Body of pancreas (tissue), 4 donors: ENCODE measurements around the gene ABCC6. TPM values are rescaled to one million over a fixed set of nuclear protein-coding genes. Genes with fewer than 3 reads are reported as not detected.
"Not testable (repeated sequence)": the region's sequence is repeated elsewhere in the genome, so short reads cannot be mapped to it uniquely, and the experiment has no call there.

Experiments
- ATAC-seq: fragments of 150-250 bp; one replicate; pipeline ENCODE4 v1.9.1; 2016
- DNase-seq, 4 donors: peaks; one replicate each; pipeline ENCODE4 v3.0.0-alpha.2; 2019
- H3K27ac ChIP-seq, 4 donors: fragments of 200-600 bp; sonication (generic); 1 replicate in 3 of 4; 2 replicates in 1 of 4; pipeline versions ENCODE4 v1.5.1 to v1.6.1; 2016 to 2019; ENCODE audit warnings: mild to moderate bottlenecking in 1 of 4, mixed read lengths in 1 of 4, moderate library complexity in 1 of 4
- H3K27me3 ChIP-seq, 2 donors: fragments of 200-600 bp; sonication (generic); one replicate each; pipeline ENCODE4 v1.6.0; 2016; ENCODE audit warnings: mild to moderate bottlenecking in 1 of 2
- H3K36me3 ChIP-seq, 2 donors: fragments of 200-600 bp; sonication (generic); replicated peaks in 1 of 2; 2 replicates each; pipeline ENCODE4 v1.5.1; 2016; ENCODE audit warnings: low read depth in 2 of 2; ENCODE audit not compliant: insufficient read depth in 1 of 2
- H3K4me1 ChIP-seq: fragments of 200-600 bp; sonication (generic); one replicate; pipeline ENCODE4 v1.6.0; 2016
- H3K4me3 ChIP-seq, 2 donors: fragments of 200-600 bp; sonication (generic); 1 replicate in 1 of 2; 2 replicates in 1 of 2; pipeline ENCODE4 v1.5.1; 2016 to 2019
- H3K9me3 ChIP-seq, 3 donors: fragments of 200-600 bp; sonication (generic); 1 replicate in 2 of 3; 2 replicates in 1 of 3; pipeline ENCODE4 v1.5.1; 2016
- POLR2A ChIP-seq, 3 donors: fragments of 450-650 bp; IDR thresholded peaks; one replicate each; pipeline ENCODE4 v1.6.1; 2016; ENCODE audit warnings: antibody characterized with exemption in 3 of 3, mild to moderate bottlenecking in 2 of 3
- WGBS, 2 donors: methylation state at CpG; one replicate each; pipeline ENCODE4 v1.1.5; 2017; 5-methylcytosine and 5-hydroxymethylcytosine counted together
- intact Hi-C: fragments of 100-400 bp; cut with DNase I; formaldehyde crosslinking; loops from one replicate; pipeline ENCODE4 v1.15.1; 2023
- total RNA-seq, 2 donors: library from RNA; depleted of rRNA; stranded (reverse); fragments of >200 nt; gene quantifications; one replicate each; pipeline ENCODE4 v1.1.0, GENCODE V29; 2016
- TF ChIP-seq, protein P1 (sequence below), 7 experiments: fragments of 450-650 bp in 4 of 7; fragments of 200-600 bp in 3 of 7; sonication (generic) in 3 of 7; IDR thresholded peaks; one replicate each; pipeline ENCODE4 v1.5.1; 2016 to 2019; ENCODE audit warnings: antibody characterized with exemption in 7 of 7

Gene ABCC6
- total RNA-seq, 2 donors from 2014 or later, result 19.4 to 45.1 TPM

- DNase-seq (no peak), ATAC-seq (no peak)
- no peaks in the 10 kb centered on the region for H3K27me3 ChIP-seq
- TF ChIP-seq, protein P1, sequence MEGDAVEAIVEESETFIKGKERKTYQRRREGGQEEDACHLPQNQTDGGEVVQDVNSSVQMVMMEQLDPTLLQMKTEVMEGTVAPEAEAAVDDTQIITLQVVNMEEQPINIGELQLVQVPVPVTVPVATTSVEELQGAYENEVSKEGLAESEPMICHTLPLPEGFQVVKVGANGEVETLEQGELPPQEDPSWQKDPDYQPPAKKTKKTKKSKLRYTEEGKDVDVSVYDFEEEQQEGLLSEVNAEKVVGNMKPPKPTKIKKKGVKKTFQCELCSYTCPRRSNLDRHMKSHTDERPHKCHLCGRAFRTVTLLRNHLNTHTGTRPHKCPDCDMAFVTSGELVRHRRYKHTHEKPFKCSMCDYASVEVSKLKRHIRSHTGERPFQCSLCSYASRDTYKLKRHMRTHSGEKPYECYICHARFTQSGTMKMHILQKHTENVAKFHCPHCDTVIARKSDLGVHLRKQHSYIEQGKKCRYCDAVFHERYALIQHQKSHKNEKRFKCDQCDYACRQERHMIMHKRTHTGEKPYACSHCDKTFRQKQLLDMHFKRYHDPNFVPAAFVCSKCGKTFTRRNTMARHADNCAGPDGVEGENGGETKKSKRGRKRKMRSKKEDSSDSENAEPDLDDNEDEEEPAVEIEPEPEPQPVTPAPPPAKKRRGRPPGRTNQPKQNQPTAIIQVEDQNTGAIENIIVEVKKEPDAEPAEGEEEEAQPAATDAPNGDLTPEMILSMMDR (IDR thresholded peaks at IDR 0.05), result no peak
- no peak for TF ChIP-seq POLR2A (IDR thresholded peaks at IDR 0.05)
- no peak overlapping the region for H3K4me3 ChIP-seq
- no peaks in the 10 kb centered on the region for H3K4me1 ChIP-seq
- H3K27ac ChIP-seq, result no peak overlapping the region
- intact Hi-C loops, result loop anchor here (10.0 kb wide), 1 partner anchor 431 kb away; no protein-coding TSS in a partner anchor
- H3K36me3 ChIP-seq, result peaks cover 0 to 2% of the 10 kb centered on the region in 2 donors
- 86 to 88% methylated on average over 3 of the region's 3 CpGs for WGBS, 2 donors
- H3K9me3 ChIP-seq, result no peaks in the 10 kb centered on the region
Measured at GRCh38 chr16:16196099-16196498, 27.2 kb downstream of the ABCC6 start.

DNA sequence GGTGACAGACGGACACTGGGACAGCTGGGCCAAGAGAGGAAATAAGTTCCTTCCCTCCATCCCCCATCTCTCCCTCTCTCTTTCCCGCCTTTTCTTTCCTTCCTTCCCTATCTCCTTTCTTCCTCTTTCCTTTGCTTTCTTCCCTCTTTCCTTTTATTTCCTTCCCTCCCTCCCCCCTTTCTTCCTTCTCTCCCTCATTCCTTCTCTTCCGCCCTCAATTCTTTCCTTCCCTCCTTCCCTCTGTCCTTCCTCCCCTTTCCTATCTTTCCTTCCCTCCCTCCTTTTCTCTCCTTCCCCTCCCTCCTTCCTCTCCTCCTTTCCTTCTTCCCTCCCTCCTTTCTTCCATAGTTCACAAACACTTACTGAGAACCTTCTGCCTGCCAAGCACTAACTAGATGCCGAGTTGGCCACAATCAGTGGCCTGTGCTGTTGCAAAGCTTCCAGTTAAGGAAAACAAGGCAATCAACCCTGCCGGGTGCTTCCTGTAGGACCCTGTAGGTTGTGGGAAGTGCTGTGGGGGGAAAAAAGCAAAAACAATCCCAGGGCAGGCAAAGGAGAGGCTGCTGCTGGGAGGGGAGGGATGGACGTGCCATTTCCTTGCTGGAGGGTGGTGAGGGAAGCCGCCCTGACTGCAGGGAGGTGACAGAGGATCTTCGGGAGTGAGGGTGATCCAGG lies 31.7 kb downstream of the ABCC6 start:
- DNase-seq, result no peak

DNA sequence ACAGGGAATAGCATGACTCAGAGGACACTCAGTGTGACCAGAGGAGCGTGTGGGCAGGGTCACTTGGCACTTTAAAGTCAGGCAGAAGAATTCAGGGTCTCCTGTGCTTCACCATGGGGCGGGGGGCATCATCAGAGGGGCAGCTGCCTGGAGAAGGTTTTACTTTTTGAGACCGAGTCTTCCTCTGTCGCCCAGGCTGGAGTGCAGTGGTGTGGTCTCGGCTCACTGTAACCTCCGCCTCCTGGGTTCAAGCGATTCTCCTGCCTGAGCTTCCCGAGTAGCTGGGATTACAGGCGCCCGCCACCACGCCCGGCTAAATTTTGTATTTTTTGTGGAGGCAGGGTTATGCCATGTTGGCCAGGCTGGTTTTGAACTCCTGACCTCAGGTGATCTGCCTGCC lies 32.3 kb downstream of the ABCC6 start:
- H3K4me1 ChIP-seq, ATAC-seq, DNase-seq, H3K36me3 ChIP-seq, H3K27me3 ChIP-seq, H3K27ac ChIP-seq, H3K9me3 ChIP-seq, H3K4me3 ChIP-seq: not testable (repeated sequence)
- 87% methylated on average over 5 to 11 of the region's 12 CpGs for WGBS, 2 donors
- intact Hi-C loops, result loop anchor here (10.0 kb wide), 1 partner anchor 426 kb away; no protein-coding TSS in a partner anchor

More for the DNA sequence above, 31.7 kb downstream of the ABCC6 start:
- H3K9me3 ChIP-seq, result no peaks in the 10 kb centered on the region
- no peaks in the 10 kb centered on the region for H3K4me1 ChIP-seq
- intact Hi-C loops, result loop anchor here (10.0 kb wide), 1 partner anchor 427 kb away; no protein-coding TSS in a partner anchor
- H3K27ac ChIP-seq, result no peak overlapping the region
- no peaks in the 10 kb centered on the region for H3K36me3 ChIP-seq
- WGBS, 2 donors, result 75 to 86% methylated on average over 7 to 8 of the region's 8 CpGs
- H3K27me3 ChIP-seq, result no peaks in the 10 kb centered on the region
- TF ChIP-seq, protein P1 (IDR thresholded peaks at IDR 0.05), result no peak
- ATAC-seq, result no peak
- no peak overlapping the region for H3K4me3 ChIP-seq

GRCh38 chr16:16190546-16190945 lies 32.7 kb downstream of the ABCC6 start:
- 95% methylated on average over 4 to 5 of the region's 5 CpGs for WGBS, 2 donors
- DNase-seq, result no peak
- no peak for TF ChIP-seq POLR2A (IDR thresholded peaks at IDR 0.05)
- TF ChIP-seq, protein P1 (IDR thresholded peaks at IDR 0.05), result no peak
- no peaks in the 10 kb centered on the region for H3K4me1 ChIP-seq
- no peak overlapping the region for H3K27ac ChIP-seq
- intact Hi-C loops, result loop anchor here (10.0 kb wide), 1 partner anchor 426 kb away; no protein-coding TSS in a partner anchor
- H3K4me3 ChIP-seq, result no peak overlapping the region
- no peaks in the 10 kb centered on the region for H3K27me3 ChIP-seq
- no peaks in the 10 kb centered on the region for H3K36me3 ChIP-seq
- no peaks in the 10 kb centered on the region for H3K9me3 ChIP-seq
- ATAC-seq, result no peak

DNA sequence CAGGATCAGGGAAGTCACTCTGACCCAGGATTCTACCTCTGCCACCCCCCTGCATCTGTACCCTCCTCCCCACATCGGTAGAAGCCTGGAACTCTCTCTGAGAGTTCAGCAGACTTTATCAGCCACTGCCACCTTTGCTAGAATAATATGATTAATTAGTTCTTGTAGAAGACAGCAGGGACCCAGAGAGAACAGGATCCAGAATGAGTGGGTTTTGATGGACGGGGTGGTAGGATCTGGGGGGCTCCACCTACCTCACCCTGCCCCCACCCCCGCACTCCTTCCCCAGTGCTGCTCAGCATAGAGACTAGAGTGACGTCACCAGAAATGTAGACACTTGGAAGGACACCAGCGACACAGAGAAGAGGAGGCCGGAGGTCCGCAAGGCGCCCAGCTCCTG lies 33.5 kb downstream of the ABCC6 start:
- WGBS, 2 donors, result 75 to 87% methylated on average over 8 of the region's 8 CpGs
- ATAC-seq (no peak), DNase-seq (no peak)
- Histone ChIP-seq H3K9me3 (no peaks in the 10 kb centered on the region), H3K36me3 (no peaks in the 10 kb centered on the region), H3K4me1 (no peaks in the 10 kb centered on the region), H3K27ac (no peak overlapping the region), H3K27me3 (no peaks in the 10 kb centered on the region), H3K4me3 (no peak overlapping the region)
- TF ChIP-seq POLR2A (IDR thresholded peaks at IDR 0.05), result no peak
- TF ChIP-seq, protein P1 (IDR thresholded peaks at IDR 0.05), result no peak
- intact Hi-C loops, result loop anchor here (10.0 kb wide), 1 partner anchor 425 kb away; no protein-coding TSS in a partner anchor
